ENCODE results near the gene IQGAP2.

Gene IQGAP2

GRCh38 chr5:76455531-76456133 is 52.5 kb downstream of the IQGAP2 start:
- no peak for DNase-seq

- no peak for DNase-seq
Observed at GRCh38 chr5:76456258-76456657, 53.2 kb downstream of the IQGAP2 start.

GRCh38 chr5:76457674-76458485 is 54.8 kb downstream of the IQGAP2 start:
- DNase-seq, result no peak

- DNase-seq, result no peak
Observed at GRCh38 chr5:76458486-76458830, 55.4 kb downstream of the IQGAP2 start.

GRCh38 chr5:76460104-76460503 is 57.0 kb downstream of the IQGAP2 start:
- DNase-seq, result no peak

GRCh38 chr5:76462097-76462667 is 59.1 kb downstream of the IQGAP2 start:
- no peak for DNase-seq

GRCh38 chr5:76467216-76467615 is 64.1 kb downstream of the IQGAP2 start:
- no peak for DNase-seq

- no peak for DNase-seq
Observed at GRCh38 chr5:76468635-76469425, 65.7 kb downstream of the IQGAP2 start.

- no peak for DNase-seq
Observed at GRCh38 chr5:76469656-76470290, 66.7 kb downstream of the IQGAP2 start.

- DNase-seq, result no peak
Observed at GRCh38 chr5:76470976-76471375, 67.9 kb downstream of the IQGAP2 start.

GRCh38 chr5:76471406-76471805 is 68.3 kb downstream of the IQGAP2 start:
- no peak for DNase-seq

GRCh38 chr5:76471987-76472334 is 68.9 kb downstream of the IQGAP2 start:
- no peak for DNase-seq

GRCh38 chr5:76472335-76473008 is 69.4 kb downstream of the IQGAP2 start:
- no peak for DNase-seq

- DNase-seq, result no peak
Observed at GRCh38 chr5:76473009-76473336, 69.9 kb downstream of the IQGAP2 start.

- DNase-seq, result no peak
Observed at GRCh38 chr5:76473661-76474060, 70.6 kb downstream of the IQGAP2 start.

- no peak for DNase-seq
Observed at GRCh38 chr5:76474377-76474776, 71.3 kb downstream of the IQGAP2 start.

- no peak for DNase-seq
Observed at GRCh38 chr5:76475385-76475784, 72.3 kb downstream of the IQGAP2 start.

GRCh38 chr5:76475936-76476335 is 72.9 kb downstream of the IQGAP2 start:
- DNase-seq, result no peak

GRCh38 chr5:76476474-76477038 is 73.5 kb downstream of the IQGAP2 start:
- DNase-seq, result no peak

- no peak for DNase-seq
Observed at GRCh38 chr5:76477061-76477460, 74.0 kb downstream of the IQGAP2 start.

GRCh38 chr5:76477571-76477970 is 74.5 kb downstream of the IQGAP2 start:
- no peak for DNase-seq

- no peak for DNase-seq
Observed at GRCh38 chr5:76479281-76479680, 76.2 kb downstream of the IQGAP2 start.

All from cerebellar nuclear complex (tissue), 1 donor.